Mesenchymal stem cell (in vitro differentiated cells and primary cell): ENCODE results near the gene LTB.

ENCODE experiments used
- DNase-seq: peaks from one replicate; pipeline ENCODE4 v3.0.0-alpha.2; 2013
- H2AFZ ChIP-seq: one replicate; pipeline ENCODE4 v1.6.1; 2013; ENCODE audit warnings: low read depth, mild to moderate bottlenecking, control low read depth, inconsistent platforms, low read length, moderate library complexity
- H2AK5ac ChIP-seq: 2 replicates; pipeline ENCODE4 v1.6.1; 2013; ENCODE audit warnings: low read length, moderate library complexity, mild to moderate bottlenecking, inconsistent platforms; ENCODE audit not compliant: severe bottlenecking
- H2BK120ac ChIP-seq: one replicate; pipeline ENCODE4 v1.6.1; 2013; ENCODE audit warnings: low read depth, mild to moderate bottlenecking, inconsistent platforms, low read length, moderate library complexity
- H2BK12ac ChIP-seq, 2 experiments: one replicate each; pipeline ENCODE4 v1.6.1; 2013; ENCODE audit warnings: inconsistent platforms in 2 of 2, low read length in 2 of 2, mild to moderate bottlenecking in 2 of 2, moderate library complexity in 2 of 2, control low read depth in 1 of 2
- H2BK15ac ChIP-seq: one replicate; pipeline ENCODE4 v1.6.1; 2013; ENCODE audit warnings: mild to moderate bottlenecking, low read depth, inconsistent platforms; ENCODE audit not compliant: poor library complexity, severe bottlenecking
- H2BK5ac ChIP-seq: 2 replicates; pipeline ENCODE4 v1.6.1; 2013; ENCODE audit warnings: low read depth, mild to moderate bottlenecking, low read length, control low read depth, inconsistent platforms; ENCODE audit not compliant: poor library complexity, severe bottlenecking
- H3K14ac ChIP-seq, 2 experiments: one replicate each; pipeline ENCODE4 v1.6.1; 2013; ENCODE audit warnings: inconsistent platforms in 2 of 2, low read length in 2 of 2, control low read depth in 1 of 2, mild to moderate bottlenecking in 1 of 2, moderate library complexity in 1 of 2
- H3K18ac ChIP-seq, 2 experiments: one replicate each; pipeline ENCODE4 v1.6.1; 2013; ENCODE audit warnings: inconsistent platforms in 2 of 2, low read length in 2 of 2, control low read depth in 1 of 2, low read depth in 1 of 2, mild to moderate bottlenecking in 1 of 2
- H3K23ac ChIP-seq, 2 experiments: one replicate each; pipeline ENCODE4 v1.6.1; 2013; ENCODE audit warnings: inconsistent platforms in 2 of 2, low read length in 2 of 2, mild to moderate bottlenecking in 2 of 2, moderate library complexity in 2 of 2, control low read depth in 1 of 2
- H3K27ac ChIP-seq: 2 replicates; pipeline ENCODE4 v1.5.1; 2013; ENCODE audit warnings: mild to moderate bottlenecking, moderate library complexity, low read length, control low read depth, inconsistent platforms; ENCODE audit not compliant: poor library complexity, severe bottlenecking
- H3K27me3 ChIP-seq, 2 experiments: 2 replicates each; pipeline versions ENCODE4 v1.6.1 to v1.7.0; 2013; ENCODE audit warnings: low read length in 2 of 2, mild to moderate bottlenecking in 2 of 2, moderate library complexity in 2 of 2, control low read depth in 1 of 2, inconsistent platforms in 1 of 2; ENCODE audit not compliant: control insufficient read depth in 1 of 2, insufficient read depth in 1 of 2
- H3K36me3 ChIP-seq, 2 experiments: 2 replicates each; pipeline versions ENCODE4 v1.6.1 to v1.7.0; 2013; ENCODE audit warnings: low read length in 2 of 2, control low read depth in 1 of 2, inconsistent platforms in 1 of 2, low read depth in 1 of 2, mild to moderate bottlenecking in 1 of 2; ENCODE audit not compliant: insufficient read depth in 2 of 2, control insufficient read depth in 1 of 2
- H3K4ac ChIP-seq, 2 experiments: one replicate each; pipeline ENCODE4 v1.6.1; 2013; ENCODE audit warnings: inconsistent platforms in 2 of 2, low read length in 2 of 2, mild to moderate bottlenecking in 2 of 2, moderate library complexity in 2 of 2, control low read depth in 1 of 2, low read depth in 1 of 2
- H3K4me1 ChIP-seq: 2 replicates; pipeline ENCODE4 v1.6.1; 2013; ENCODE audit warnings: low read depth, low read length, control low read depth; ENCODE audit not compliant: control insufficient read depth, insufficient read depth
- H3K4me2 ChIP-seq: 2 replicates; pipeline ENCODE4 v1.6.1; 2013; ENCODE audit warnings: low read length, mild to moderate bottlenecking, inconsistent platforms; ENCODE audit not compliant: poor library complexity, severe bottlenecking
- H3K4me3 ChIP-seq, 2 experiments: 2 replicates each; pipeline versions ENCODE4 v1.5.1 to v1.7.0; 2013; ENCODE audit warnings: low read length in 2 of 2, mild to moderate bottlenecking in 2 of 2, control low read depth in 1 of 2, low read depth in 1 of 2; ENCODE audit not compliant: insufficient read depth in 1 of 2
- H3K79me1 ChIP-seq: replicated peaks from 2 replicates; pipeline ENCODE4 v1.6.1; 2013; ENCODE audit warnings: mild to moderate bottlenecking, control low read depth, low read length, inconsistent platforms; ENCODE audit not compliant: poor library complexity, severe bottlenecking
- H3K9ac ChIP-seq: 2 replicates; pipeline ENCODE4 v1.7.0; 2013; ENCODE audit warnings: mild to moderate bottlenecking, low read length, moderate library complexity
- H3K9me3 ChIP-seq: 2 replicates; pipeline ENCODE4 v1.7.0; 2013; ENCODE audit warnings: mild to moderate bottlenecking, low read length; ENCODE audit not compliant: control insufficient read depth
- H4K8ac ChIP-seq: one replicate; pipeline ENCODE4 v1.6.1; 2013; ENCODE audit warnings: inconsistent platforms, mild to moderate bottlenecking, low read length, moderate library complexity
- H4K91ac ChIP-seq: one replicate; pipeline ENCODE4 v1.6.1; 2013; ENCODE audit warnings: mild to moderate bottlenecking, low read length, inconsistent platforms
- WGBS: methylation state at CpG from one replicate; pipeline ENCODE4 v1.1.7; 2013; ENCODE audit warnings: mixed read lengths; 5-methylcytosine and 5-hydroxymethylcytosine counted together

The LTB gene

DNA sequence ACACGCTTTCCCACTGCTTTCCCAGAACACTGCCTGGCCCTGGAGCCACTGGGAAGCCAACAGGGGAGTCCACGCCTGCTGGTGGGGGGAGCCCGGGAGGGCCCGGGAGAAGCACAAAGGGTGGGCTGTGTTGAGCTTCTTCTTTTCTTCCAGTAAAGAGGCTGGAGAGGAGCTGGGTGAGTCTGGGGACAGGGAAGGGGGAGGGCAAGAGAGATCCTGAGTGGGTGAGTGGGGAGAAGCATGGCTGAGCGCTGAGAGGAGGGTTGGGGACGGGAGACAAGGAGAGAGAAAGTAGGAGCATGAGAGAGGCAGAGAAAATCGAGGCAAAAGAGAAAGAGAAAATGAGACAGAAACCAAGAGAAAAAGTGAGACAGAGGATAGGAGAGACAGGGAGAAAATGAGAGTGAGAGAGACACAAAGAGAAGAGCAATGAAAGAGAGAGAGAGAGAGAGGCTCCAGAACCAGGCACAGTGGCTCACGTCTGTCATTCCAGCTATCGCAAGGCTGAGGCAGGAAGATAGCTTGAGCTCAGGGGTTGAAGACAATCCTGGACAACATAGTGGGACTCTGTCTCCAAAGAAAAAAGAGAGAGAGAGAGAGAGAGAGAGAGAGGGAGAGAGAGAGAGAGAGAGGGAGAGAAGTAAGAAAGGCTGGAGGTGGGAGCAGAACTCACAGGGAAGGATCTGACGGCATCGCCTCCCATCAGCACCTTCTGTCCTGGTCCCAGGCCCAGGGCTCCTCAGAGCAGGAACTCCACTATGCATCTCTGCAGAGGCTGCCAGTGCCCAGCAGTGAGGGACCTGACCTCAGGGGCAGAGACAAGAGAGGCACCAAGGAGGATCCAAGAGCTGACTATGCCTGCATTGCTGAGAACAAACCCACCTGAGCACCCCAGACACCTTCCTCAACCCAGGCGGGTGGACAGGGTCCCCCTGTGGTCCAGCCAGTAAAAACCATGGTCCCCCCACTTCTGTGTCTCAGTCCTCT is 5.9 kb upstream of the LTB start:
- H3K4ac ChIP-seq, result no peak overlapping the region
- H3K36me3 ChIP-seq, result no peaks in the 10 kb centered on the region
- no peak overlapping the region for H3K9ac ChIP-seq
- H2AFZ ChIP-seq, result no peak overlapping the region
- H2BK5ac ChIP-seq, result no peak overlapping the region
- no peaks in the 10 kb centered on the region for H3K79me1 ChIP-seq
- no peak overlapping the region for H2BK15ac ChIP-seq
- no peaks in the 10 kb centered on the region for H3K9me3 ChIP-seq
- peak overlapping the region in 1 of 2 experiments; percentile 23 for H2BK12ac ChIP-seq
- peaks cover 2% of the 10 kb centered on the region for H3K4me1 ChIP-seq
- no peak for DNase-seq
- no peak overlapping the region for H2AK5ac ChIP-seq
- H3K27ac ChIP-seq, result no peak overlapping the region
- H3K27me3 ChIP-seq, result peaks cover 0 to 15% of the 10 kb centered on the region in 2 experiments
- no peak overlapping the region for H3K4me3 ChIP-seq
- no peak overlapping the region for H4K91ac ChIP-seq
- H3K14ac ChIP-seq, result no peak overlapping the region
- no peak overlapping the region for H3K23ac ChIP-seq
- H3K4me2 ChIP-seq, result no peak overlapping the region
- no peak overlapping the region for H2BK120ac ChIP-seq
- H4K8ac ChIP-seq, result no peak overlapping the region
- H3K18ac ChIP-seq, result no peak overlapping the region
- 79% methylated on average over 12 of the region's 12 CpGs for WGBS

DNA sequence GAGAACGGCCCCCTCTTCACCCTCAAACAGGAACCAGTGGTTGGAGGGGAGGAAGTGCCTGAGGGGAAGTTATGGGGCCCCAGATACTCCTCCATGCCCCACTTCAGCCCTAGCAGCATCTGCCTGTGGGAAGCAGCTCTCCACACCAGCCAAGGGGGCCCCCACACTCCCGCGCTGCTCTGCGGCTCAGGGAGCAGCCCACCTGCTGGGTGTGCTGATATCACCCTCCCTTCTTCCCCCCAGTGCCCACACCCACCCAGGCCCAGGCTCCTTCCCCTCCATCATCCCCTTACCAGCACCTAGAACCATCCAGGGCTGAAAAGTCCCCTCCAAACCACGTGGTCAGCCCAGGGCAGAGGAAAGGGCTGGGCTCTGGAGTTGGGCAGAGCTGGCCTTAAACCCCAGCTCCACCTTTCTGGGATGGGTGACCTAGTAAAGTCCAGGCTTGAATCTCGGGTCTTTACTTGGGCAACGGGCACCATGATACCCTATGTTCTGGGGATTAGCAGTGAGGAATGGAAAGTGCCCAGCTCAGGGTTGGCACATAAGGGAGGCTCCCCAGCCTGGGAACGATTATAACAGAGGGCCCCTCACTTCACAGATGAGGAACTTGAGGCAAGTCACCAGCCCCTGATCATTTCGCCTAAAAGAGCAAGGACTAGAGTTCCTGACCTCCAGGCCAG is 4.5 kb upstream of the LTB start:
- Histone ChIP-seq H2BK12ac (no peak overlapping the region), H3K9ac (no peak overlapping the region), H3K27ac (no peak overlapping the region), H3K4me2 (no peak overlapping the region), H3K4me1 (peaks cover 12% of the 10 kb centered on the region), H3K27me3 (peaks cover 0 to 15% of the 10 kb centered on the region in 2 experiments), H3K18ac (no peak overlapping the region), H3K36me3 (no peaks in the 10 kb centered on the region), H3K14ac (no peak overlapping the region), H3K4ac (no peak overlapping the region), H3K4me3 (no peak overlapping the region), H4K8ac (no peak overlapping the region), H2AK5ac (no peak overlapping the region), H4K91ac (no peak overlapping the region), H2BK5ac (no peak overlapping the region), H3K9me3 (no peaks in the 10 kb centered on the region), H2BK120ac (no peak overlapping the region), H3K23ac (no peak overlapping the region), H3K79me1 (peaks cover 2% of the 10 kb centered on the region), H2AFZ (no peak overlapping the region), H2BK15ac (no peak overlapping the region)
- WGBS, result 81% methylated on average over 8 of the region's 9 CpGs
- no peak for DNase-seq

DNA sequence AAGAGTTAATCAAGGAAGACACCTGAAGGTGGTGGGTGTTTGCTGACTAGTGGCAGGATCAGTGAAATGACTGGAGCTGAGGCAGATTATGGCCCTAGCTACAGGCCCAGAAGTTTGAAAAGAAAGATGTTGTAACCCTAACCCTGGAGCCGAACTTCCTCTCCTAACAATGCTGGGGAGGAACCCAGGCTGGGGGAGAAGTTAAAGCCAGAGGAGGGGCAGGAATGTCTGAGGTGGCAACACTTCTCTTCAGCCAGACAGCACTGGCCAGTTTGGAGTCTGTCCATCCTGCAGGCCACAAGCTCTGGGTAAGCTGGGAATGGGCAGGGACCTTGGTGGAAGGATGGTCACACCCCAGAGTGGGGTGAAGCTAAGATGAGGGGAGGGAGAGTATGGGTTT is 3.8 kb upstream of the LTB start, which contains the start of gene LST1:
Gene LST1 (plus strand): TSS at position 270 of the 400 bp plus-strand sequence. CDS start 1,023 bp downstream, outside the sequence.
- Histone ChIP-seq H3K4me1 (peaks cover 15% of the 10 kb centered on the region), H2BK5ac (no peak within 1 kb of the TSS), H3K27me3 (peaks cover 0 to 15% of the 10 kb centered on the region in 2 experiments), H3K9ac (no peak within 1 kb of the TSS), H3K4ac (no peak within 1 kb of the TSS), H3K4me2 (no peak within 1 kb of the TSS), H3K18ac (no peak within 1 kb of the TSS), H2AK5ac (no peak within 1 kb of the TSS), H2AFZ (no peak within 1 kb of the TSS), H3K36me3 (no peaks in the 10 kb centered on the region), H2BK120ac (no peak within 1 kb of the TSS), H4K91ac (no peak within 1 kb of the TSS), H3K14ac (peak within 1 kb of the TSS in 1 of 2 experiments; percentile 46), H3K9me3 (no peaks in the 10 kb centered on the region), H2BK15ac (no peak within 1 kb of the TSS), H3K27ac (no peak within 1 kb of the TSS), H3K23ac (no peak within 1 kb of the TSS), H3K79me1 (peaks cover 10% of the 10 kb centered on the region), H4K8ac (peak within 1 kb of the TSS; percentile 19), H3K4me3 (no peak within 1 kb of the TSS), H2BK12ac (no peak within 1 kb of the TSS)
- WGBS, result 85% methylated on average over 1 of the region's 1 CpG
- DNase-seq, result no peak

DNA sequence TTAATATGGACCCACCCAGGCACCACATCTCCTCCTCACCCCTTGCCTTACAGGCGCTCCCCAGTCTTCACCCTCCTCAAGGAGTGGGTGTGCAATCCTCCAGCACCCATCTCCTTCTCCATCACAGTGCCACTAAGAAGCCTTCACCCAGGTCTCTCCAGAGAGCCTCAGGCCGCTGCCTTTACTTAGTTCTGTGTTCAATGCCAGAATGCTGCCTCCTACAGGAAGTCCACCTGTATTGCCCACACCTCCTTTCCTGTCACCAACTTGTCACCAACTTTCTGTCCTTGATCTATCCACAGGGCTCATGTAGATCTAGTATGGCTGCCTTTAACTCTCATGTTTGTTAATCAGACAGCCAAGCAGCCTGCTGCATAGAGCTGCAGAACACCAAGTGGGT is 3.3 kb upstream of the LTB start:
- no peak overlapping the region for H2AK5ac ChIP-seq
- H3K23ac ChIP-seq, result no peak overlapping the region
- no peak overlapping the region for H4K91ac ChIP-seq
- H3K27me3 ChIP-seq, result peaks cover 0 to 15% of the 10 kb centered on the region in 2 experiments
- H3K14ac ChIP-seq, result no peak overlapping the region
- no peak overlapping the region for H3K27ac ChIP-seq
- no peak overlapping the region for H3K4me2 ChIP-seq
- 68% methylated on average over 2 of the region's 2 CpGs for WGBS
- H3K18ac ChIP-seq, result no peak overlapping the region
- no peak for DNase-seq
- H2BK120ac ChIP-seq, result no peak overlapping the region
- no peak overlapping the region for H2BK12ac ChIP-seq
- H2BK15ac ChIP-seq, result no peak overlapping the region
- no peak overlapping the region for H3K9ac ChIP-seq
- H4K8ac ChIP-seq, result peak overlapping the region; percentile 19
- peaks cover 10% of the 10 kb centered on the region for H3K79me1 ChIP-seq
- no peaks in the 10 kb centered on the region for H3K9me3 ChIP-seq
- no peak overlapping the region for H2BK5ac ChIP-seq
- no peak overlapping the region for H3K4me3 ChIP-seq
- no peak overlapping the region for H2AFZ ChIP-seq
- no peak overlapping the region for H3K4ac ChIP-seq
- no peaks in the 10 kb centered on the region for H3K36me3 ChIP-seq
- H3K4me1 ChIP-seq, result peaks cover 18% of the 10 kb centered on the region
